Colonic mucosa (tissue), 4 donors: ENCODE data around the gene PSMD13. TPM values are rescaled to one million over a fixed set of nuclear protein-coding genes. Genes with fewer than 3 reads are reported as not detected.
A peak's percentile ranks its signal among the peaks of the same experiment; 100 is the strongest.

Experiments
- DNase-seq: peaks from one replicate; pipeline ENCODE4 v3.0.0-alpha.2; 2020
- H3K27ac ChIP-seq: fragments of 200-600 bp; one replicate; pipeline ENCODE4 v1.8.0; 2021
- H3K27me3 ChIP-seq: fragments of 200-600 bp; one replicate; pipeline ENCODE4 v1.8.0; 2021
- H3K36me3 ChIP-seq: fragments of 200-600 bp; one replicate; pipeline ENCODE4 v1.8.0; 2021
- H3K4me1 ChIP-seq: fragments of 200-600 bp; one replicate; pipeline ENCODE4 v1.8.0; 2021; ENCODE audit warnings: mild to moderate bottlenecking
- H3K4me3 ChIP-seq: fragments of 200-600 bp; one replicate; pipeline ENCODE4 v1.8.0; 2021
- H3K9ac ChIP-seq, 2 donors: one replicate each; pipeline ENCODE4 v1.7.0; 2013; ENCODE audit warnings: control low read depth in 2 of 2, low read depth in 2 of 2, low read length in 2 of 2
- H3K9me3 ChIP-seq: fragments of 200-600 bp; one replicate; pipeline ENCODE4 v1.8.0; 2021
- CTCF ChIP-seq: fragments of 200-600 bp; IDR thresholded peaks from one replicate; pipeline ENCODE4 v1.8.0; 2022; ENCODE audit warnings: antibody characterized with exemption, mild to moderate bottlenecking
- intact Hi-C: fragments of 100-400 bp; cut with DNase I; formaldehyde crosslinking; loops from one replicate; pipeline ENCODE4 v1.14.1; 2022
- total RNA-seq, 2 donors: library from RNA; stranded (reverse); fragmentation: NEBNext Ultra II Directional in 1 of 2; extraction: Animal tissue kit (Norgen Biotek cat#: 25700) in 1 of 2; gene quantifications; one replicate each; pipeline ENCODE4 v1.2.1, GENCODE V29; 2021
- donor health status: healthy.
- donor health status: DM: no; HTN: no; CAD: no.
- donor health status: DM: no; HTN: no; CAD: no.

Gene PSMD13
- total RNA-seq, 2 donors from 2014 or later, result 99.0 to 145 TPM

GRCh38 chr11:200224-201003, 36.4 kb upstream of the PSMD13 start:
- no peak overlapping the region for H3K9ac ChIP-seq
- peaks cover 10% of the 10 kb centered on the region for H3K36me3 ChIP-seq
- no peak overlapping the region for H3K27ac ChIP-seq
- DNase-seq, result peak; percentile 12
- intact Hi-C loops, result no loop called here
- H3K4me1 ChIP-seq, result no peaks in the 10 kb centered on the region
- H3K27me3 ChIP-seq, result no peaks in the 10 kb centered on the region
- TF ChIP-seq CTCF, result no peak
- H3K9me3 ChIP-seq, result no peaks in the 10 kb centered on the region
- no peak overlapping the region for H3K4me3 ChIP-seq

GRCh38 chr11:201966-202365, 34.8 kb upstream of the PSMD13 start:
- Histone ChIP-seq H3K4me1 (peaks cover 8% of the 10 kb centered on the region), H3K36me3 (peaks cover 10% of the 10 kb centered on the region), H3K27me3 (no peaks in the 10 kb centered on the region), H3K4me3 (no peak overlapping the region), H3K27ac (no peak overlapping the region), H3K9me3 (no peaks in the 10 kb centered on the region), H3K9ac (no peak overlapping the region)
- DNase-seq, result peak; percentile 14
- no peak for TF ChIP-seq CTCF
- intact Hi-C loops, result no loop called here

- H3K27me3 ChIP-seq, result no peaks in the 10 kb centered on the region
- H3K4me1 ChIP-seq, result peaks cover 8% of the 10 kb centered on the region
- H3K9ac ChIP-seq, result no peak overlapping the region
- DNase-seq, result no peak
- H3K27ac ChIP-seq, result no peak overlapping the region
- no peak for TF ChIP-seq CTCF
- H3K4me3 ChIP-seq, result no peak overlapping the region
- H3K9me3 ChIP-seq, result no peaks in the 10 kb centered on the region
- intact Hi-C loops, result no loop called here
- peaks cover 10% of the 10 kb centered on the region for H3K36me3 ChIP-seq
Measured at GRCh38 chr11:202490-202889, 34.3 kb upstream of the PSMD13 start.

GRCh38 chr11:203056-203944, 33.5 kb upstream of the PSMD13 start:
- H3K27ac ChIP-seq, result no peak overlapping the region
- H3K9ac ChIP-seq, result no peak overlapping the region
- H3K36me3 ChIP-seq, result peaks cover 10% of the 10 kb centered on the region
- intact Hi-C loops, result no loop called here
- H3K4me1 ChIP-seq, result peaks cover 8% of the 10 kb centered on the region
- H3K4me3 ChIP-seq, result no peak overlapping the region
- no peak for TF ChIP-seq CTCF
- no peaks in the 10 kb centered on the region for H3K27me3 ChIP-seq
- H3K9me3 ChIP-seq, result no peaks in the 10 kb centered on the region
- peak; percentile 14 for DNase-seq

GRCh38 chr11:203945-204586, 32.7 kb upstream of the PSMD13 start:
- no peak for TF ChIP-seq CTCF

More at GRCh38 chr11:203945-204586, 32.7 kb upstream of the PSMD13 start:
- Histone ChIP-seq H3K4me3 (no peak overlapping the region), H3K9ac (no peak overlapping the region), H3K36me3 (peaks cover 10% of the 10 kb centered on the region), H3K27ac (no peak overlapping the region), H3K9me3 (no peaks in the 10 kb centered on the region), H3K4me1 (peaks cover 8% of the 10 kb centered on the region), H3K27me3 (no peaks in the 10 kb centered on the region)
- intact Hi-C loops, result no loop called here
- peak; percentile 16 for DNase-seq
